Progenitor cell of endocrine pancreas (in vitro differentiated cells): ENCODE results near the gene ERBB4. TPM values are rescaled to one million over a fixed set of nuclear protein-coding genes. Genes with fewer than 3 reads are reported as not detected.

Source experiments
- DNase-seq: peaks from one replicate; pipeline ENCODE4 v3.0.0; 2021; ENCODE audit warnings: low spot score; ENCODE audit not compliant: unreplicated experiment
- H3K27ac Mint-ChIP-seq: 2 replicates; pipeline ENCODE4 v1.8.0; 2021; ENCODE audit warnings: mild to moderate bottlenecking, moderate library complexity, mixed read lengths
- H3K27me3 Mint-ChIP-seq: 2 replicates; pipeline ENCODE4 v1.8.0; 2021; ENCODE audit warnings: mixed read lengths
- H3K36me3 Mint-ChIP-seq: 2 replicates; pipeline ENCODE4 v1.8.0; 2022; ENCODE audit warnings: mixed read lengths; ENCODE audit not compliant: insufficient read depth
- H3K4me1 Mint-ChIP-seq: 2 replicates; pipeline ENCODE4 v1.8.0; 2021; ENCODE audit warnings: low read depth, mixed read lengths
- H3K4me3 Mint-ChIP-seq: 2 replicates; pipeline ENCODE4 v1.8.0; 2021; ENCODE audit warnings: low read depth, mild to moderate bottlenecking, moderate library complexity, mixed read lengths
- H3K9me3 Mint-ChIP-seq: 2 replicates; pipeline ENCODE4 v1.8.0; 2021; ENCODE audit warnings: low read depth, mixed read lengths
- total RNA-seq: library from RNA; stranded (reverse); gene quantifications from 2 replicates; pipeline ENCODE4 v1.2.1, GENCODE V29; 2021
- TF ChIP-seq, protein P1 (sequence below): fragments of 200-600 bp; sonication (generic); IDR thresholded peaks from one replicate; pipeline ENCODE4 v1.5.0; 2021; ENCODE audit warnings: antibody characterized with exemption, mild to moderate bottlenecking; ENCODE audit not compliant: unreplicated experiment

The ERBB4 gene
- total RNA-seq, 1 donor from 2014 or later = 43.8 TPM

GRCh38 chr2:212032032-212032431 lies 506.6 kb downstream of the ERBB4 start:
- no peak for DNase-seq
- Mint-ChIP-seq H3K27ac (no peak overlapping the region), H3K4me1 (peaks cover 9% of the 10 kb centered on the region), H3K27me3 (no peaks in the 10 kb centered on the region), H3K9me3 (no peaks in the 10 kb centered on the region), H3K4me3 (no peak overlapping the region), H3K36me3 (no peaks in the 10 kb centered on the region)
- TF ChIP-seq, protein P1, sequence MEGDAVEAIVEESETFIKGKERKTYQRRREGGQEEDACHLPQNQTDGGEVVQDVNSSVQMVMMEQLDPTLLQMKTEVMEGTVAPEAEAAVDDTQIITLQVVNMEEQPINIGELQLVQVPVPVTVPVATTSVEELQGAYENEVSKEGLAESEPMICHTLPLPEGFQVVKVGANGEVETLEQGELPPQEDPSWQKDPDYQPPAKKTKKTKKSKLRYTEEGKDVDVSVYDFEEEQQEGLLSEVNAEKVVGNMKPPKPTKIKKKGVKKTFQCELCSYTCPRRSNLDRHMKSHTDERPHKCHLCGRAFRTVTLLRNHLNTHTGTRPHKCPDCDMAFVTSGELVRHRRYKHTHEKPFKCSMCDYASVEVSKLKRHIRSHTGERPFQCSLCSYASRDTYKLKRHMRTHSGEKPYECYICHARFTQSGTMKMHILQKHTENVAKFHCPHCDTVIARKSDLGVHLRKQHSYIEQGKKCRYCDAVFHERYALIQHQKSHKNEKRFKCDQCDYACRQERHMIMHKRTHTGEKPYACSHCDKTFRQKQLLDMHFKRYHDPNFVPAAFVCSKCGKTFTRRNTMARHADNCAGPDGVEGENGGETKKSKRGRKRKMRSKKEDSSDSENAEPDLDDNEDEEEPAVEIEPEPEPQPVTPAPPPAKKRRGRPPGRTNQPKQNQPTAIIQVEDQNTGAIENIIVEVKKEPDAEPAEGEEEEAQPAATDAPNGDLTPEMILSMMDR = no peak

- Mint-ChIP-seq H3K27me3 (no peaks in the 10 kb centered on the region), H3K36me3 (no peaks in the 10 kb centered on the region), H3K27ac (no peak overlapping the region), H3K4me3 (no peak overlapping the region), H3K9me3 (no peaks in the 10 kb centered on the region), H3K4me1 (peaks cover 9% of the 10 kb centered on the region)
- DNase-seq = no peak
- TF ChIP-seq, protein P1 = no peak
Observed at GRCh38 chr2:212030709-212031108, 507.9 kb downstream of the ERBB4 start.

DNA sequence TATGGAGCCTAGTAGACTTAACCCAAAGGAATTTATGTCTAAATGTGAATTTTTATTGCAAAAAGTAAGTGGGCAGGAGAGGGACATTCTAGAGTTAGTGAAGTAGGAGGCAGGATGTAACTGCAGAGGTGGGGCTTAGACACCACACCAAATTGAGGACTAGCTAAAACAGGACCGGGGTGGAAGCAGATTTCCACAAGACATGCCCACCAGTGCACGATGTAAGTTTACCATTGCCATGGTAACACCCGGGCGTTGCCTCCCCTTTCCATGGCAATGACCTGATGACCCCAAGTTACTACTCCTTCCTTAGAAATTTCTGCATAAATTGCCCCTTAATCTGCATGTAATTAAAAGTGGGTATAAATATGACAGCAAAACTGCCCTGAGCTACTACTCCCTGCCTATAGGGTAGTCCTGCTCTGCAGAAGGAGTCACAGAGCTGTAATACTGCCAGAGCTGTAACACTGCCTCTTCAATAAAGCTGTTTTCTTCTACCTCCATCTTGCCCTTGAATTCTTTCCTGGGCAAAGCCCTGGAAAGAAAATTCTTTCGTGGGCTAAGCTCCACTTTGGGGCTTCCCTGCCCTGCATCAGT lies 509.7 kb downstream of the ERBB4 start:
- H3K27ac Mint-ChIP-seq = no peak overlapping the region
- H3K4me3 Mint-ChIP-seq = no peak overlapping the region
- DNase-seq = no peak
- TF ChIP-seq, protein P1 = no peak
- H3K36me3 Mint-ChIP-seq = no peaks in the 10 kb centered on the region
- peaks cover 16% of the 10 kb centered on the region for H3K4me1 Mint-ChIP-seq
- no peaks in the 10 kb centered on the region for H3K9me3 Mint-ChIP-seq
- H3K27me3 Mint-ChIP-seq = no peaks in the 10 kb centered on the region

DNA sequence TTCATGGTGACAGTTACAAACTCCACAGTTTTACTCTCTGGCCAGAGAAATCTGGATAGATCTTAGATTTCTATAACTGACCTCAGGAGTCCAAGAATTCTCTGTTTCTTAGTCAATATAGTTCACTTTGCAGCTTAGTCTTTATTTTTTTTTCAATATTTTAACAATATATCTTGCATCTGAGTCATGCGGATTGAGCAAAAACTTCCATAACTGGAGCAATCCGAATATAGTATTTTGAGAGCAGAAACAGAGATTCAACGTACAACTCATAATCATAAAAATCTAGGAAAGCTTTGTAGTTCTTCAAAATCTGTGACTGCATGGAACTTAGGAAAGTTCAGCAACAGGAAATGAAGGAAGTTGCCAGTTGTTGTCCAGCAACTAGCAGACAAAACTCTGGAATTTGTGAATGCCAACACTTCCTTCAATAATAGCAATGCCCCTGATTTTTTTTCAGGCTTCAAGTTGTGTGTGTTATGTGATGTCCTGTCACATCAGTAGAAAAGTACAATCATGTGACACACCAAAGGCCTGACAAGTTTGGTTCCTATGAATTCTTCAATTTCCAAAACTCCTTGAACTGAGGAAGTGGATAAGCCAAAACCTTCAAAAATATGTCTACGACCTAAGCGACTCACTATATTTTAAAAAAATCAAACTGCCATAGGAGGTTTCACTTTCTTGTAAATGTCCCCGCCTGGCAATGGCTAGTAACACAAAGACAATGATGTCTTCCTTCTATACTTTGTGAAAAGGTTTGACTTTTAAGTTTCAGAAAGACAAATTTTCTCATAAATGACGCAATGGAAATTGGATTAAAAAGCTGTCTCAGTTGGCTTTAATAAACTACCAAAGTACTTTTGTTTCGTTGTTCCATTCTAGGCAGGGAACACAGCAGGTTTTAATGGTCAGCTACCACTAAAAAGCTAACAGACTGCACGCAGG lies 510.6 kb downstream of the ERBB4 start:
- H3K27me3 Mint-ChIP-seq = no peaks in the 10 kb centered on the region
- no peaks in the 10 kb centered on the region for H3K36me3 Mint-ChIP-seq
- H3K27ac Mint-ChIP-seq = no peak overlapping the region
- H3K4me3 Mint-ChIP-seq = no peak overlapping the region
- H3K4me1 Mint-ChIP-seq = peaks cover 16% of the 10 kb centered on the region
- H3K9me3 Mint-ChIP-seq = no peaks in the 10 kb centered on the region
- TF ChIP-seq, protein P1 = no peak
- no peak for DNase-seq

GRCh38 chr2:212024040-212024439 lies 514.6 kb downstream of the ERBB4 start:
- Mint-ChIP-seq H3K27ac (no peak overlapping the region), H3K27me3 (no peaks in the 10 kb centered on the region), H3K9me3 (peaks cover 8% of the 10 kb centered on the region), H3K4me1 (peaks cover 12% of the 10 kb centered on the region), H3K4me3 (no peak overlapping the region), H3K36me3 (peaks cover 2% of the 10 kb centered on the region)
- TF ChIP-seq, protein P1 = no peak
- no peak for DNase-seq
